ENCODE measurements around the gene CD300C.

GRCh38 chr17:74530831-74531150, 15.1 kb downstream of the CD300C start:
- TF ChIP-seq CTCF (IDR thresholded peaks at IDR 0.05) (no peak), POLR2A (IDR thresholded peaks at IDR 0.05) (no peak)
